HuH-7 (cell line): ENCODE results near the gene TRANK1.
"Not testable (repeated sequence)": the region's sequence is repeated elsewhere in the genome, so short reads cannot be mapped to it uniquely, and the experiment has no call there.

Experiments
- DNase-seq: peaks from one replicate; pipeline ENCODE4 v3.0.0; 2011; ENCODE audit warnings: low spot score

Gene TRANK1

GRCh38 chr3:36957063-36957462, 12.2 kb upstream of the TRANK1 start:
- no peak for DNase-seq

GRCh38 chr3:36956155-36956554, 11.3 kb upstream of the TRANK1 start:
- DNase-seq = no peak

DNA sequence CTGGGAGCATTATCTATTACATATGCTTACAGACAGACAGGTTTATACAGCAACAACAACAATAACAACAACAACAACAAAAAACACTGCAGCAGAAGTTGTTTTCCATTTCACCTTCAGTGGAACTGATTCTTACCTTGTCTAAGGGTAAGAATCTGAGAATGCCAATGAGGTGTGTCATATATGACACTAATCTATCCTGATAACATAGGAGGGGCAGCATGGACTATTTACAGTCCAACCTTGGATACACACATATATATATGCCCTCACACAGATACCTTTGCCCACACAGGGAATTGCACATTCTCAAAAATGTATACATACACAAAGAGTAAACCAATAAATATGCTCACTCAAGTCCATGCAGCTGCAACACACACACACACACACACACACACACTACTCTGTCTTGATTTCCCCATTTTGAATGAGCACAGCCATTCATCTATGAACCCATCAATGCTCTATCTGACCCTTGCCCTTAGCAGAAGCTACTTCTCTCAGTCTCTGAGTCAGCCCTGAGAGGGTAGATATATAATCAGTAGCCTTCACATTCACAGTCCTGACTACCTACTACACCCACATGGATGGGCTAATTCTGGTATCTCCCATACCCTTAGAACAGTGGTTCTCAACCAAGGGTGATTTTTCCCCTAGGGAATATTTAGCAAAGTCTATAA, 9.7 kb upstream of the TRANK1 start:
- DNase-seq = no peak

DNA sequence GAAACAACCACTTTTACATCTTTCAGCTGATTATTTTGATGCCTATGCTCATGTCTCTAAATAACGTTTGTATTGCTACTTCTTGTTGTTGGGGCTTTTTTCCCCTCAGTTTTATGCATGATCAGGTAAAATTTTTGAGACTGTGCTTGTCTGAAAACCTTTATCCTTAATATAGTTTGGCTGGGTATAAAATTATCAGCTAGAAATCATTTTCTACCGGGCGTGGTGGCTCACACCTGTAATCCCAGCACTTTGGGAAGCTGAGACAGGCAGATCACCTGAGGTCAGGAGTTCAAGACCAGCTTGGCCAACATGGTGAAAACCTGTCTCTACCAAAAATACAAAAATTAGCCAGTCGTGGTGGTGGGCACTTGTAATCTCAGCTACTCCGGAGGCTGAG, 3.0 kb upstream of the TRANK1 start:
- DNase-seq = not testable (repeated sequence)

DNA sequence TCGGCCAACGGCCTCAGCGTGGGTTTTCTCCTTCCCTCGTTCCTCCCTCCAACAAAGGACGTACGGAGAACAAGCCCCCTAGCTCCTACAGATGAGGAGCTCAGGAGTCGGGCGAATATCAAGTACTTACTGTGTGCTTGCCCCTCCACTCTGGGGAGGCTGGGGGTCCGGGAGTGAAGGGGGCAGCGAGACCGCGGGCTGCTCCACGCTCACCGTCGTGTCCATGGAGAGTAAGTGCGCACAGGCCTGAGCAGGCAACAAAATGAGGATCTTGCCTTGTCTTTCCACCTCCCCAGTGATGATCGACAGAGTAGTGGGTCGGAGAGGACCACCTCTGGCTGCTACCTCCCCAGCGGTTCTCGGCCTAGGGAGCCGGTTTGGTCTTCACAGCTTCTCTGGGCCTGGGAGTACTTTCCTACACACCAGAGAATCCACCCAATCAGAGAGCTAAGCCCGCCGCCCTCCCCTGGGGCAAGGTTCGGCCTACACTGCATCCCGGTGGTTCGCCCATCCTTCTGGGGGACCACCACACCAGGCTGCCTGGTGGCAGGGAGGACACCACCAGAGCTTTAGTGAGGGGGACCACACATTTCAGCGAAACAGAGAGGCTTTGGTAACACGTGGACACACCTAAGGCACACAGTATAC, 603 bp upstream of the TRANK1 start:
- no peak for DNase-seq

DNA sequence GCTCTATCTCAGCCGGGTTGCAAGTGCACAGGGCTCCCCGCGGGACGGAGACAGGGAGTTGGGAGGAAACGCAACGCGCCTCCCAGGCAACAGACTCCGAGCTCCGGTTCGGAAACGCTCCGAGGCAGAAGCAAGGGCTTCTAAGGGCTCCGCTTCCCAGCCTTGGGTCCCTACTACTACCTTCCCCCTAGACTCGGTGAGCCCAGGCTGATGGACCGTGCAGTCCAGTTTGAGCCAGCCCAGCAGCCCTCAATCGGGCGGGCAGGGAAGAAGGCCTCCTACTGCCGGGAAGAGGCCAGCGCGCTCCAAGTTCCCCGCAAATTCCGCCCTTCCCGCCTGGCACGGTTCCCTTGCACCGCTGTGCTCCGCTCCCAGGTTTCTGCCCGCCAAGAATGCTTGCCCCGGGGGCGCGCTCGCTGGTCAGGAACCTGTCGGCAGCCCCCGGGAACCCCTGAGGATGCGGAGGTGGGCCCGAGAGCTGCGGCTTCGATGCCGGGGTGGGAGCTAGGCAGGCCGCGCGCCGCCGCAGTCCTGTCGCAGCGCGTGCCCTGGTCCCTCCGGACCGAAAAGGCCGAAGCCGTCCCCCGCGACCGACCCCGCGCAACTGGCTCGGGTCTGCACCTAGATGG, 728 bp downstream of the TRANK1 start:
- peak; percentile 72 for DNase-seq

GRCh38 chr3:36943601-36944000, 1.3 kb downstream of the TRANK1 start:
- no peak for DNase-seq

DNA sequence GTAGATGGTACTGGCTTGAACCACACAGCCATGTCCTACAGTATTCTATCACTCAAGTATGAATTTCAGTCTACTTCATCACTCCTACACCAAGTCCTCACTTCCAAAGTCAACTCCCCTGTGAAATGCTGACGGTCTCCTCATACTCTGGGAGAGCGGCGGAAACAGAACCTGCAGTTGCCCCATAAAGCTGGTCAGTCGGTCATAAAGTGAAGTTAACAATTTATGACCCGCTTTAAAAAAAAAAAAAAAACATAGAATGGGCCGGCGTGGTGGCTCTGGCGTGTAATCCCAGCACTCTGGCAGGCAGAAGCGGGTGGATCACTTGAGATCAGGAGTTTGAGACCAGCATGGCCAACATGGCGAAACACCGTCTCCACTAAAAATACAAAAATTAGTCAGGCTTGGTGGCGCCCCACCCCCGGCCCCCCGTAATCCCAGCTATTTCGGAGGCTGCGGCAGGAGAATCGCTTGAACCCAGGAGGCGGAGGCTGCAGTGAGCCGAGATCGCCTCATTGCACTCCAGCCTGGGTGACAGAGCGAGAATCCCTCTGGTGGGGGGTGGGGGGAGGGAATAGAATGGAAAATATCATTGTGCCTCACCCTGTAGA, 2.1 kb downstream of the TRANK1 start:
- no peak for DNase-seq

DNA sequence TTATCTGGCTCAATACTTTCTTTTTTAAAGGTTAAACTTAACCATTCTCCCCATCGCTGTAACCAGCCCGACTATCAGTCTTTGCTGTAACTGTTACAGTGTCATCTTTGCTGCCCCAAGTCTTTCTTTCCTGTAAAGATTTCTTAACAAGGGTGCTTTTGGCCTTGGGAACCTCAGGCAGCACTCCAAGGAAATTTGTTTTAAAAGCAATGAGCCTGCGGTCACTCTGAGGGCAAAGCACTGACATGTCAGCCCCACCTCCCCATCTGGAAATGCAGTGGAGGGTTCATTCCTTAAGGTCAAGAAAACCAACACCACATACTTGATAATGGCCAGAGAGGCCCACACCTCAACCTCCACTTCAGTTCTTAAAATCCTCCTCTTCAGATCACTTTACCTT, 3.2 kb downstream of the TRANK1 start:
- DNase-seq = no peak

DNA sequence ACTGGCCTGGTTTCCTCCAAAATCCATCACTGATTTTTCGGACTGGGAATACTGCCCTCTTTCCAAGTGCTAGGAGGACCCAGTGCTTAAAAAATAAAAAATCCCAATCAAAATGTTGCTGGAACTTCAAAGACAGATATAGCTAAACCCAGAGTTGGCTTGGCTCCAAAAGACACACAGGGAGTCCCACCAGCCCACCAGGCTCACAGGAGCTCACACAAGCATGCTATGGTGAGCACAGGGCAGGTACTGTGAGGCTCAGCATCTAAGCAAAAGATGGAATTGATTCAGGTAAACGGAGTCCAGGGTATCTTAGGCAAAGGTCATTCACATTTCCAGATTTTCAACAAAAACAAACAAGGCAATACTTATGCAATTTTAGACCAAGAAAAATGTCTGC, 3.7 kb downstream of the TRANK1 start:
- DNase-seq = no peak

DNA sequence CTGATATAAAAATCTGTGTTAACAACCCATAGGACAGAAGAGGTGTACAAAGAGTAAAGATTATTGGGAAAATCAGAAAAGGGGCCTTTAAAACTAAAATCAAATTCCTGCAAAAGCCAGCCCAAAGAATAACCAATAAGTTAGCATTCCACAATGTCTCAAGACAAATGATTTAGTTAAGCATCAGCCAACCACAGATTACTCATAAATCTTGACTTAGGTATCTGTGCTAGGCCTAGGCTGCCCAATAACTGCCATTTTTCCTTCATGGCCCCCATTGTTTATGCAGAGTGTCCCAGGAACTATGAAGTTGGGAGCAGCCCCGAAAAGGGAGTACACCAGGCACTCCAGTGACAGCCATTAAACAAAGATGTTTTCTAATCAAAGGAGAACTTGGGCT, 7.4 kb downstream of the TRANK1 start:
- DNase-seq = no peak

DNA sequence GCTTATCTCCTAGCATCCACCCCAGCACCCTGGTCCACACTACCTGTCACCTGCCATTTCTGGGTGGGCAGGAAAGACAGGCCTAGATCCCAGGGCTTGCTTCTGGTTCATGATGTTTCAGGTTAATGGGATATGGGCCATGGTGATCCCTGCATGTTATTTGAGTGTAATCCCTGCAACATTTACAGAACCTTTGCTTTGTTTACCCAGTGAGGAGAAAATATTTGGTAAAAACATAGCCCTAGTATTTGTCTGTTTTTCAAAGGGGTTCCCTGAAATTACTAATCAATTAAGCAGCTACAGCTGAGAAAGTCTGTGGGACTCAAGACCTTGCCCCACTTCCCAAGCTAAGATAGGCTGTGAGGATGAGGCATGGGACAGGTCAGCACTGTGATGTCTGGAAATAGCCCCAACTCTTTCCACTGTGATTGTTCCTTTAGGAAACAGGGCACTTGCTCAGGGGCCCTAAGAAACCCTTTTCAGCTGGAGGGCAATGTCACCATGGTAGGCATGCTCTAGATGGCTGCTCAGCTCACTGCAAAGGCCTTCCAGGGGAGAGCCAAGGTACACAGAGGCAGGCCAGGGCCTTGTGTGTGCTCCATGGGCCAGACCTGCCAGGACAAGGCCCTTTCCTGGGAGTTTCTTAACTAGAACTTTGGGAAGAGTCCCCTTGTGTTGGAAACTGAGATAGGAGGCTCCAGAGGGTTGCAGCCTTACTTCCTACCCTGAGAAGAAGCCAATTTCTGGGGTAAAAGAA, 11.1 kb downstream of the TRANK1 start:
- no peak for DNase-seq

- DNase-seq = not testable (repeated sequence)
Observed at GRCh38 chr3:36931424-36931823, 13.4 kb downstream of the TRANK1 start.

GRCh38 chr3:36928220-36928619, 16.6 kb downstream of the TRANK1 start:
- DNase-seq = no peak

DNA sequence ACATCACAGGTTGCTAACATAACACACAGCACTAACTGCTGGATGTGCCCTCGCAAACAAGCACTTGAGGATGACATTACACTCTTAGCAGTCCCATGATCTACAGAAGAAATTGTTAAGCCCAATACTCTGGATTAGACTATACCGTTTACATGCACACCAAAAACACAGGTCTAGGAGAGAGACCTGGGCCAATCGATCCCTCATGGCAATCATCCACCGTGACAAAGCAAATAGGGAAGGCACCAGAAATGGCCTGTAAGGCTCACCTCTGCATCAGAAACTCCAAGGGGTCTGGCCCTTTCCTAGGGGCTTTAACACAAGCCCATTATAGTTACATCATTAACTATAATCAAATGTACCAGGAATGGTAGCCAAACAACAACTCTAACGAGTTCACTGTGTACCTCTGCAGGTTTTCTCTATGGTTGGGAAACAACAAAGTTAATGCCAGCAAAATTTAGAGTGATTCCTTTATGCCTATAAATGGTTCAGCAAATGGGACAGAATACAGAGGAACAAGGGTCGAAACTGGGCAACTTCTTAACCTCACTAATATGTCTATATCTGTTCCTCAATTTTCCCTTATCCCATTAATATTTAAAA, 18.5 kb downstream of the TRANK1 start:
- DNase-seq = no peak

DNA sequence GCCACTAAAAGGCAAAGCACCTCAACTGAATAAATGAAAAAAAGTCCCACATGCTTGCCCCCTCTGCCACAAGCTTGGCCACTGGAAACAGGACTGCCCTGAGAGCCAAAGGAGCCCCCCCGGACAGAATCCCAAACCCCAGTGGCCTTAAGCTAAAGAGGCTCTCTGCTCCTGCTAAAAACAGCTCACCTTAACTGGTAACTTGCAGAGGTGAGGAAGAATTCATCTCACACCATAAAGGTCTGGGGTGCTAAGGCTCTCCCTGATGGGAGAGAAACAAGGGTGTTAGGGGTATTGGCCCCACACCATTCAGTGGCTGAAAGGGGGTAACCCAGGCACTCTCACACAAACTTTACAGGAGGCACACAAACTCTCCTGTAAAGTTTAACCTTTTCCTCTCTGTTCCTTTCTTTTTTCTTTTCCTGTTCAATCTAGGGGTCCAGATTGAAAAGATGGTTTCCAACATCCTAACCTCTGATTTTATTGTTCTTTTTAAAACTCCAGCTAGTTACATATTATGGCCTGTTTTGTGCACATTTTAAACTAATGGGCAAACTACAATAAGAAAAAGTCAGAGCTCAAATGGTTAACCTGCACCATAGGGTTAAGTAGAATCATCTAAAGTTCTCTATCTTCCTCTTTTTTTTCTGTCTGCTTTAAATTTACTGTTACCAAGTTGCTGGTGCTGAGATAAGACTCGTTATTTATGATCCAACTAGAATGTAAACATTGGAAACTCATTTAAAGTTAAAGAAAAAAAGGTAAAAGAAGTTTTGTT, 19.9 kb downstream of the TRANK1 start:
- no peak for DNase-seq

GRCh38 chr3:36923981-36924743, 20.7 kb downstream of the TRANK1 start:
- DNase-seq = no peak

DNA sequence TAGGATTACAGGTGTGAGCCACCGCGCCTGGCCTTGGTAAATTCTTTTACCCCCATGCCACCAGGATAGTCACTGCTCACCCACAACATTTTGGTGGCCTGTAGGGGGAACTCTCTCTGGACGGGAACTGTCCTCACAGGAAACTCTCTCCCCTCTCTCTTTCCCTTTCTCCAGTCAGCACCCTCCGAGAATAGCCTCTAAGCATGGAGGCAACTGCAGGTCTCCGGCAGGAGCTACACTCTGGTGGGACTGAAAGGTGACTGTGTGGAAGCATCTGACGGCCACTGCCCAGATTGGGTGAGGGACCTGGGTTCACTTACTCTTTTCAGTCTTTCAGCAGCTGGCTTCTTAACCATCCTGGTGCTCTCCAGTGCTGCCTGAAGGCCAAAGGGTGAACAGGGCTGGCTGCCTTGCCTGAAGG, 21.3 kb downstream of the TRANK1 start:
- DNase-seq = no peak

DNA sequence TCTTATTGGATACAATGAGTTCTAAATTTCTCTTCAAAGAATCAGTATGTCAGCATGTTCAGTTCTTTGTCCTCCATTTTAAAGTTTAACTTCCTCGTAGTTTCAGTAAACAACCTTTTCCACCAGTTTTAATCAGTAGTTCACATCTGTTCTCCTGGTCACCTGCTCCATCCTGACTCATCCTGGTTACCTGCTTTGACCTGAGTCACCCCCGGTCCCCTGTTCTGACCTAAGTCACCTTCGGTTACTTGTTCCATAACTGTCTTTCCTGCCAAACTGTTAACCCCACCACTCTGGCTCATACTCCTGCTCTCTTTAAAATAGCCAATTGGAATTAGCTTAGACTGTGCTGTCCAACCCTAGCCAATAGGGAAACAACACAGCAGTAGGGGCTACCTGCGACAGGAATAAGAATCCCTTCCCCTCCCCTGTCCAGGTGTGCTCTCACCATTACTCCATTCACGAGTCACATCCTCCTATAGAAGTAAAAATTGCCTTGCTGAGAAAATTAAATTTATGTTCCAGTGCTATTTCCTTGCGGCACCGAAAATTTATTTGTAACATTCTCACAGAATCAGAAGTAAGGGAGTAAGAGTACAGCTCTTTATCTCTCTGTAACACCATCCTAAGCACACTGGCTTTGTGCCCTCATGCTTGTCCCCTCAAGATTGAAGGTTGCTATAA, 23.8 kb downstream of the TRANK1 start:
- no peak for DNase-seq
